ENCODE measurements around the gene ASTN2.

DNA sequence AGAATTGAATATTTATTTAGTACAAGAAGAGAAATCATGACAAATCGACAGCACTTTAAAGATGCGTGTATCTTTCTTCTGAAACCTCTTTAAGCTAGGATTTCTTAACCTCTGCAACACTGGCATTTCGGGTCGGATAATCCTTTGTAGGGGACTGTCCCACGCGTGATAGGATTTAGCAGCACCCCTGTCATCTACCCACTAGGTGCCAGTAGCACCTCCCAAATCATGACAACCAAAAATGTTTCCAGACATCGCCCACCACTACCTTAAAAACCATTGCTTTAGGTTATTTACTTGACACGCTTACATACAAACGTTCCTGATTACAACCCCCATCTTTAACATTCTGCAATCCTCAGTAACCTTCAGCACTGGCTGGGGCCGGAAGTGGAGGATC is 504.7 kb downstream of the ASTN2 start:
- no peak for TF ChIP-seq EGR1 (IDR thresholded peaks at IDR 0.05; ENCODE audit: borderline replicate concordance in 1 of 2, low read depth in 2 of 2, low read length in 2 of 2)
- TF ChIP-seq BMI1 (IDR thresholded peaks at IDR 0.05; ENCODE audit: borderline replicate concordance), result no peak
- peak; percentile 9 to 28 (median 25); a peak in 2 of 6 replicates for TF ChIP-seq CTCF (IDR thresholded peaks at IDR 0.05 in 2 of 3, conservative IDR thresholded peaks at IDR 0.05 in 1 of 3; ENCODE audit: control insufficient read depth in 2 of 3, extremely low read depth in 1 of 3, insufficient read depth in 1 of 3, low read depth in 3 of 3, low read length in 3 of 3)
- TF ChIP-seq ZZZ3 (IDR thresholded peaks at IDR 0.05; ENCODE audit: control insufficient read depth, insufficient read length, low read depth), result no peak
- TF ChIP-seq, protein P1, sequence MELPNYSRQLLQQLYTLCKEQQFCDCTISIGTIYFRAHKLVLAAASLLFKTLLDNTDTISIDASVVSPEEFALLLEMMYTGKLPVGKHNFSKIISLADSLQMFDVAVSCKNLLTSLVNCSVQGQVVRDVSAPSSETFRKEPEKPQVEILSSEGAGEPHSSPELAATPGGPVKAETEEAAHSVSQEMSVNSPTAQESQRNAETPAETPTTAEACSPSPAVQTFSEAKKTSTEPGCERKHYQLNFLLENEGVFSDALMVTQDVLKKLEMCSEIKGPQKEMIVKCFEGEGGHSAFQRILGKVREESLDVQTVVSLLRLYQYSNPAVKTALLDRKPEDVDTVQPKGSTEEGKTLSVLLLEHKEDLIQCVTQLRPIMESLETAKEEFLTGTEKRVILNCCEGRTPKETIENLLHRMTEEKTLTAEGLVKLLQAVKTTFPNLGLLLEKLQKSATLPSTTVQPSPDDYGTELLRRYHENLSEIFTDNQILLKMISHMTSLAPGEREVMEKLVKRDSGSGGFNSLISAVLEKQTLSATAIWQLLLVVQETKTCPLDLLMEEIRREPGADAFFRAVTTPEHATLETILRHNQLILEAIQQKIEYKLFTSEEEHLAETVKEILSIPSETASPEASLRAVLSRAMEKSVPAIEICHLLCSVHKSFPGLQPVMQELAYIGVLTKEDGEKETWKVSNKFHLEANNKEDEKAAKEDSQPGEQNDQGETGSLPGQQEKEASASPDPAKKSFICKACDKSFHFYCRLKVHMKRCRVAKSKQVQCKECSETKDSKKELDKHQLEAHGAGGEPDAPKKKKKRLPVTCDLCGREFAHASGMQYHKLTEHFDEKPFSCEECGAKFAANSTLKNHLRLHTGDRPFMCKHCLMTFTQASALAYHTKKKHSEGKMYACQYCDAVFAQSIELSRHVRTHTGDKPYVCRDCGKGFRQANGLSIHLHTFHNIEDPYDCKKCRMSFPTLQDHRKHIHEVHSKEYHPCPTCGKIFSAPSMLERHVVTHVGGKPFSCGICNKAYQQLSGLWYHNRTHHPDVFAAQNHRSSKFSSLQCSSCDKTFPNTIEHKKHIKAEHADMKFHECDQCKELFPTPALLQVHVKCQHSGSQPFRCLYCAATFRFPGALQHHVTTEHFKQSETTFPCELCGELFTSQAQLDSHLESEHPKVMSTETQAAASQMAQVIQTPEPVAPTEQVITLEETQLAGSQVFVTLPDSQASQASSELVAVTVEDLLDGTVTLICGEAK (IDR thresholded peaks at IDR 0.05; ENCODE audit: borderline replicate concordance), result no peak
- no peak for TF ChIP-seq IRF5 (IDR thresholded peaks at IDR 0.05; ENCODE audit: borderline replicate concordance)
